Fibroblast of pulmonary artery (primary cell): ENCODE data around the gene TUT7.
"Not testable (repeated sequence)": the region's sequence is repeated elsewhere in the genome, so short reads cannot be mapped to it uniquely, and the experiment has no call there.

Experiments used
- DNase-seq: peaks from one replicate; pipeline ENCODE4 v3.0.0-alpha.2; 2010; ENCODE audit warnings: low read depth
- H3K4me3 ChIP-seq: replicated peaks from 2 replicates; pipeline ENCODE4 v1.5.1; 2011; ENCODE audit warnings: low read depth, mild to moderate bottlenecking, control low read depth, low read length, moderate library complexity
- CTCF ChIP-seq: IDR thresholded peaks from 2 replicates; pipeline ENCODE4 v1.5.1; 2011; ENCODE audit warnings: mild to moderate bottlenecking, control low read depth, low read length, inconsistent platforms; ENCODE audit errors: missing control alignments

TUT7 gene

GRCh38 chr9:86304236-86304730 lies 49.9 kb downstream of the TUT7 start:
- no peak for DNase-seq

GRCh38 chr9:86303316-86303975 lies 50.8 kb downstream of the TUT7 start:
- peak; percentile 63 for DNase-seq
- H3K4me3 ChIP-seq: no peak overlapping the region
- TF ChIP-seq CTCF: no peak

More at GRCh38 chr9:86304236-86304730, 49.9 kb downstream of the TUT7 start:
- TF ChIP-seq CTCF: no peak
- H3K4me3 ChIP-seq: no peak overlapping the region

GRCh38 chr9:86301686-86302085 lies 52.5 kb downstream of the TUT7 start:
- H3K4me3 ChIP-seq: no peak overlapping the region
- TF ChIP-seq CTCF: no peak
- no peak for DNase-seq

- no peak for DNase-seq
- TF ChIP-seq CTCF: no peak
- H3K4me3 ChIP-seq: no peak overlapping the region
Measured at GRCh38 chr9:86300701-86301100, 53.5 kb downstream of the TUT7 start.

- TF ChIP-seq CTCF: no peak
- H3K4me3 ChIP-seq: no peak overlapping the region
- DNase-seq: no peak
Measured at GRCh38 chr9:86298873-86299272, 55.3 kb downstream of the TUT7 start.

GRCh38 chr9:86290341-86290740 lies 63.9 kb downstream of the TUT7 start:
- DNase-seq, H3K4me3 ChIP-seq: not testable (repeated sequence)

GRCh38 chr9:86288499-86289198 lies 65.6 kb downstream of the TUT7 start:
- DNase-seq: no peak
- TF ChIP-seq CTCF: no peak
- H3K4me3 ChIP-seq: no peak overlapping the region
